OCI-LY3 (cell line): Measurements from ENCODE around the gene RSPRY1.

ENCODE experiments used
- EZH2phosphoT487 ChIP-seq: fragments of 200-600 bp; shearing (Covaris generic); IDR thresholded peaks from 2 replicates; pipeline ENCODE4 v1.6.1; 2018; ENCODE audit warnings: antibody characterized with exemption, mixed run types, low read depth
- TF ChIP-seq, protein P1 (sequence below): fragments of 200-600, 300-600 bp; sonication (generic); IDR thresholded peaks from 2 replicates; pipeline ENCODE4 v1.5.1; 2014; ENCODE audit warnings: antibody characterized with exemption, low read length, low read depth

DNA sequence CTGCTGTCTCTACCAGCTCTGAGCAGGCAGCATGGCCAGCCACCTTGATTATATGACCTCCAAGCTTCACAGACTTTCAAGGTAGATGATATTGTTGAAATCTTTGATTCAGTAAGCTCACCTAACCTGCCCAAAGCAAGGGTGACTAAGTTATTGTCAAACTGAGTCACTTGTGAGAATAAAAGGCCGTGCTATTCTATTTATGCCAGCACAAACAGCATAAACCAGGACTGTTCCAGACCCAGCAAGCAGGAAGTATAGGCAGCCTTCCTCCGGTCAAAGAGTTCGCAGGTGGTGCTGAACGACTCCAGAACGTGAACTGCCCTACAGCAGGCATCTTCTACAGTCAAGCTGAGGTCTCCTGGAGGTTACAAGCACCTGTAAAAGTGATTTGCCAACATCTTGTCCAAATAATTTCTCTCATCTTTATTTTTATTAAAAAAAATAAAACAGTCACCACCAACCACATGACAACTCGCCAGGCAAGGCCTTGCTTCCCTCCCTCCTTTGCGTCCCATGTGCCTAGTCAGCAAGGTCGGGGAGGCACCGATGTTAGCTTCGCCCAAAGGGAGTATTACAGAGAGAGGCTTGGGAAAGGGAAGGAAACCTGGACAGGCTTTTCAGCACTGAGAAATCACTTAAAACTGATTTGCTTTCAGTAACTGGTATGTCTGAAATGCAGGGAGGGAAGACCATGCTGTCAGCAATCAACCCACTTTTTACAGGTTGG is 69.7 kb downstream of the RSPRY1 start:
- TF ChIP-seq, protein P1, sequence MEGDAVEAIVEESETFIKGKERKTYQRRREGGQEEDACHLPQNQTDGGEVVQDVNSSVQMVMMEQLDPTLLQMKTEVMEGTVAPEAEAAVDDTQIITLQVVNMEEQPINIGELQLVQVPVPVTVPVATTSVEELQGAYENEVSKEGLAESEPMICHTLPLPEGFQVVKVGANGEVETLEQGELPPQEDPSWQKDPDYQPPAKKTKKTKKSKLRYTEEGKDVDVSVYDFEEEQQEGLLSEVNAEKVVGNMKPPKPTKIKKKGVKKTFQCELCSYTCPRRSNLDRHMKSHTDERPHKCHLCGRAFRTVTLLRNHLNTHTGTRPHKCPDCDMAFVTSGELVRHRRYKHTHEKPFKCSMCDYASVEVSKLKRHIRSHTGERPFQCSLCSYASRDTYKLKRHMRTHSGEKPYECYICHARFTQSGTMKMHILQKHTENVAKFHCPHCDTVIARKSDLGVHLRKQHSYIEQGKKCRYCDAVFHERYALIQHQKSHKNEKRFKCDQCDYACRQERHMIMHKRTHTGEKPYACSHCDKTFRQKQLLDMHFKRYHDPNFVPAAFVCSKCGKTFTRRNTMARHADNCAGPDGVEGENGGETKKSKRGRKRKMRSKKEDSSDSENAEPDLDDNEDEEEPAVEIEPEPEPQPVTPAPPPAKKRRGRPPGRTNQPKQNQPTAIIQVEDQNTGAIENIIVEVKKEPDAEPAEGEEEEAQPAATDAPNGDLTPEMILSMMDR: no peak
- TF ChIP-seq EZH2phosphoT487: no peak
